H1 (cell line): ENCODE measurements around the gene ERGIC3. TPM values are rescaled to one million over a fixed set of nuclear protein-coding genes. Genes with fewer than 3 reads are reported as not detected.

Source experiments
- CTCF ChIA-PET: fragments of 300-600 bp; sonication (Branson Sonifier 250); formaldehyde crosslinking; loops from one replicate; lab custom pipeline; 2021; ENCODE audit not compliant: partially characterized antibody; lab: Charles Lee
- POLR2A ChIA-PET: fragments of 300-600 bp; sonication (Branson Sonifier 250); formaldehyde crosslinking; loops from one replicate; lab custom pipeline; 2021; ENCODE audit warnings: inconsistent platforms; ENCODE audit not compliant: partially characterized antibody; lab: Charles Lee
- DNase-seq, 2 experiments: peaks; one replicate each; pipeline versions ENCODE4 v3.0.0 to v3.0.0-alpha.2; 2010 to 2022; ENCODE audit warnings: low spot score in 2 of 2, low read depth in 1 of 2, mixed read lengths in 1 of 2
- FAIRE-seq: peaks from 2 replicates; lab custom pipeline; 2011; peaks lifted over from hg19 to GRCh38; lab: Jason Lieb, UNC
- H2AFZ ChIP-seq: 2 replicates; pipeline ENCODE4 v1.8.1; 2012; ENCODE audit warnings: low read length, inconsistent platforms
- H2AK5ac ChIP-seq: 2 replicates; pipeline ENCODE4 v1.6.1; 2013; ENCODE audit warnings: low read depth, low read length
- H2BK120ac ChIP-seq: replicated peaks from 2 replicates; pipeline ENCODE3; 2013; ENCODE audit warnings: low read depth, low read length, inconsistent platforms
- H2BK12ac ChIP-seq: 2 replicates; pipeline ENCODE4 v1.6.1; 2013; ENCODE audit warnings: low read depth, low read length
- H2BK15ac ChIP-seq: 2 replicates; pipeline ENCODE4 v1.6.1; 2013; ENCODE audit warnings: low read length
- H2BK20ac ChIP-seq: 2 replicates; pipeline ENCODE4 v1.6.1; 2013; ENCODE audit warnings: low read length
- H2BK5ac ChIP-seq: 2 replicates; pipeline ENCODE4 v1.6.1; 2013; ENCODE audit warnings: low read depth, low read length
- H3K14ac ChIP-seq: 2 replicates; pipeline ENCODE4 v1.6.1; 2013; ENCODE audit warnings: inconsistent platforms; ENCODE audit not compliant: insufficient read length
- H3K18ac ChIP-seq: 2 replicates; pipeline ENCODE4 v1.6.1; 2013; ENCODE audit warnings: low read length; ENCODE audit errors: extremely low read depth
- H3K23ac ChIP-seq: 2 replicates; pipeline ENCODE4 v1.6.1; 2013; ENCODE audit warnings: inconsistent platforms; ENCODE audit not compliant: insufficient read length
- H3K23me2 ChIP-seq: 2 replicates; pipeline ENCODE4 v1.6.1; 2013; ENCODE audit warnings: low read depth, low read length
- H3K27ac ChIP-seq: 2 replicates; pipeline ENCODE4 v1.6.1; 2011; ENCODE audit warnings: low read depth, low read length, inconsistent platforms
- H3K27me3 ChIP-seq, 4 experiments: replicated peaks in 1 of 4; 1 replicate in 1 of 4; 2 replicates in 3 of 4; pipeline versions ENCODE4 v1.6.1 to v1.8.1; 2011 to 2013; ENCODE audit warnings: low read length in 3 of 4, mild to moderate bottlenecking in 3 of 4, inconsistent platforms in 2 of 4, mixed read lengths in 2 of 4, moderate library complexity in 1 of 4; ENCODE audit not compliant: control insufficient read depth in 3 of 4, insufficient read depth in 3 of 4; ENCODE audit errors: extremely low read depth in 1 of 4
- H3K36me3 ChIP-seq, 4 experiments: 2 replicates each; pipeline versions ENCODE4 v1.6.1 to v1.8.1; 2011 to 2013; ENCODE audit warnings: mild to moderate bottlenecking in 4 of 4, low read length in 3 of 4, moderate library complexity in 2 of 4, control low read depth in 1 of 4, inconsistent platforms in 1 of 4; ENCODE audit not compliant: insufficient read depth in 4 of 4, control insufficient read depth in 2 of 4
- H3K4ac ChIP-seq: replicated peaks from 2 replicates; pipeline ENCODE3; 2013; ENCODE audit warnings: low read length, low read depth, mixed read lengths, inconsistent platforms; ENCODE audit not compliant: insufficient read length
- H3K4me1 ChIP-seq, 4 experiments: replicated peaks in 1 of 4; 1 replicate in 1 of 4; 2 replicates in 3 of 4; pipeline versions ENCODE4 v1.6.1 to v1.8.1; 2011 to 2013; ENCODE audit warnings: low read length in 3 of 4, inconsistent platforms in 2 of 4, mixed read lengths in 1 of 4; ENCODE audit not compliant: insufficient read depth in 4 of 4, control insufficient read depth in 3 of 4
- H3K4me2 ChIP-seq, 2 experiments: 2 replicates each; pipeline versions ENCODE4 v1.6.1 to v1.8.1; 2011 to 2013; ENCODE audit warnings: low read depth in 2 of 2, low read length in 2 of 2, control low read depth in 1 of 2, inconsistent platforms in 1 of 2, mild to moderate bottlenecking in 1 of 2; ENCODE audit not compliant: insufficient read depth in 1 of 2
- H3K4me3 ChIP-seq, 4 experiments: fragments of 200-600, 300-600 bp in 1 of 4; sonication (generic), shearing (Covaris generic), sonication (Bioruptor Twin) in 1 of 4; 2 replicates each; pipeline versions ENCODE4 v1.5.1 to v1.8.1; 2011 to 2016; ENCODE audit warnings: low read length in 4 of 4, low read depth in 3 of 4, control low read depth in 2 of 4, inconsistent platforms in 2 of 4, mild to moderate bottlenecking in 2 of 4, mixed read lengths in 1 of 4, moderate library complexity in 1 of 4; ENCODE audit not compliant: insufficient read depth in 2 of 4; ENCODE audit errors: extremely low read depth in 1 of 4
- H3K56ac ChIP-seq: replicated peaks from 2 replicates; pipeline ENCODE3; 2013; ENCODE audit warnings: low read depth, mild to moderate bottlenecking, mixed read lengths, low read length, inconsistent platforms; ENCODE audit not compliant: insufficient read length
- H3K79me1 ChIP-seq: 2 replicates; pipeline ENCODE4 v1.6.1; 2013; ENCODE audit warnings: low read depth, low read length, control low read depth
- H3K79me2 ChIP-seq, 2 experiments: 2 replicates each; pipeline versions ENCODE4 v1.6.1 to v1.8.1; 2012 to 2013; ENCODE audit warnings: low read length in 2 of 2, mild to moderate bottlenecking in 2 of 2, inconsistent platforms in 1 of 2; ENCODE audit not compliant: insufficient read depth in 2 of 2, control insufficient read depth in 1 of 2
- H3K9ac ChIP-seq, 4 experiments: replicated peaks in 1 of 4; 1 replicate in 1 of 4; 2 replicates in 3 of 4; pipeline versions ENCODE4 v1.6.1 to v1.8.1; 2011 to 2013; ENCODE audit warnings: low read depth in 3 of 4, low read length in 3 of 4, control low read depth in 2 of 4, mild to moderate bottlenecking in 2 of 4, moderate library complexity in 2 of 4, inconsistent platforms in 1 of 4; ENCODE audit errors: extremely low read depth in 1 of 4
- H3K9me3 ChIP-seq, 2 experiments: 2 replicates each; pipeline versions ENCODE4 v1.6.1 to v1.8.1; 2012 to 2013; ENCODE audit warnings: mild to moderate bottlenecking in 2 of 2, moderate library complexity in 2 of 2, control low read depth in 1 of 2, inconsistent platforms in 1 of 2, low read depth in 1 of 2, low read length in 1 of 2, mixed read lengths in 1 of 2; ENCODE audit not compliant: insufficient read depth in 2 of 2
- H4K20me1 ChIP-seq, 2 experiments: replicated peaks in 1 of 2; 2 replicates each; pipeline versions ENCODE3 to v1.8.1; 2011 to 2013; ENCODE audit warnings: inconsistent platforms in 2 of 2, low read length in 2 of 2, mild to moderate bottlenecking in 1 of 2; ENCODE audit not compliant: insufficient read depth in 2 of 2, control insufficient read depth in 1 of 2
- H4K5ac ChIP-seq: 2 replicates; pipeline ENCODE4 v1.6.1; 2013; ENCODE audit warnings: low read length, low read depth, mixed read lengths, inconsistent platforms; ENCODE audit not compliant: insufficient read length
- H4K8ac ChIP-seq: 2 replicates; pipeline ENCODE4 v1.8.0; 2013; ENCODE audit warnings: mild to moderate bottlenecking, moderate library complexity, low read length, inconsistent platforms; ENCODE audit not compliant: insufficient read depth; ENCODE audit errors: extremely low read depth
- H4K91ac ChIP-seq: replicated peaks from 2 replicates; pipeline ENCODE3; 2013; ENCODE audit warnings: low read length, mixed read lengths, inconsistent platforms; ENCODE audit not compliant: insufficient read length
- EGR1 ChIP-seq: IDR thresholded peaks from 2 replicates; pipeline ENCODE4 v1.6.1; 2011; ENCODE audit warnings: low read depth, low read length, borderline replicate concordance
- RAD21 ChIP-seq, 2 experiments: IDR thresholded peaks in 1 of 2; conservative IDR thresholded peaks in 1 of 2; 2 replicates each; pipeline ENCODE4 v1.6.1; 2011; ENCODE audit warnings: low read depth in 2 of 2, low read length in 2 of 2, improper control_type of control experiment in 1 of 2, inconsistent platforms in 1 of 2, mild to moderate bottlenecking in 1 of 2, moderate library complexity in 1 of 2
- TAF7 ChIP-seq: optimal IDR thresholded peaks from 2 replicates; pipeline ENCODE3; 2011; ENCODE audit warnings: low read depth, mild to moderate bottlenecking, inconsistent platforms, low read length, moderate library complexity, borderline replicate concordance
- YY1 ChIP-seq: IDR thresholded peaks from 2 replicates; pipeline ENCODE4 v1.6.1; 2011; ENCODE audit warnings: low read depth, mild to moderate bottlenecking, low read length
- WGBS, 2 experiments: shearing (Covaris generic) in 1 of 2; methylation state at CpG; one replicate each; pipeline versions ENCODE4 v1.1.6 to v1.1.7; 2013 to 2015; ENCODE audit warnings: low lambda C conversion rate in 2 of 2, mixed read lengths in 2 of 2, inconsistent platforms in 1 of 2, low coverage in 1 of 2, missing lambda C conversion rate in 1 of 2; ENCODE audit not compliant: insufficient replicate concordance in 2 of 2, insufficient coverage in 1 of 2, insufficient read length in 1 of 2; ENCODE audit errors: extremely low coverage in 1 of 2, missing lambda C conversion rate in 1 of 2; 5-methylcytosine and 5-hydroxymethylcytosine counted together
- polyA plus RNA-seq, 7 experiments: library from polyadenylated mRNA; depleted of rRNA in 3 of 7; stranded (reverse) in 5 of 7; unstranded in 2 of 7; fragments of >200 nt in 5 of 7; fragments of 200-250 nt in 2 of 7; gene quantifications; 1 replicate in 5 of 7; 2 replicates in 1 of 7; 4 replicates in 1 of 7; pipeline versions ENCODE4 v1.2.1 to v1.2.3, GENCODE V29; 2011 to 2013; ENCODE audit warnings: missing spikeins in 2 of 7, mixed read lengths in 2 of 7
- total RNA-seq: library from RNA; stranded (reverse); fragmentation: NEBNext Ultra II Directional; extraction: Animal tissue kit (Norgen Biotek cat#: 25700); gene quantifications from 2 replicates; pipeline ENCODE4 v1.2.1, GENCODE V29; 2021
- TF ChIP-seq, protein P1 (sequence below): IDR thresholded peaks from 2 replicates; pipeline ENCODE4 v1.6.1; 2011; ENCODE audit warnings: low read length, improper control_type of control experiment
- TF ChIP-seq, protein P2 (sequence below), 3 experiments: IDR thresholded peaks; 1 replicate in 2 of 3; 2 replicates in 1 of 3; pipeline versions ENCODE4 v1.5.1 to v1.6.1; 2011; ENCODE audit warnings: low read length in 3 of 3, mild to moderate bottlenecking in 3 of 3, inconsistent platforms in 2 of 3, low read depth in 1 of 3, moderate library complexity in 1 of 3; ENCODE audit not compliant: insufficient read depth in 1 of 3; ENCODE audit errors: control extremely low read depth in 1 of 3

The ERGIC3 gene
- total and polyA plus RNA-seq, 2 of the 8 experiments (the other 6 are each of a cell fraction or from before 2014, with no cell fraction given), result 178 to 341 TPM

DNA sequence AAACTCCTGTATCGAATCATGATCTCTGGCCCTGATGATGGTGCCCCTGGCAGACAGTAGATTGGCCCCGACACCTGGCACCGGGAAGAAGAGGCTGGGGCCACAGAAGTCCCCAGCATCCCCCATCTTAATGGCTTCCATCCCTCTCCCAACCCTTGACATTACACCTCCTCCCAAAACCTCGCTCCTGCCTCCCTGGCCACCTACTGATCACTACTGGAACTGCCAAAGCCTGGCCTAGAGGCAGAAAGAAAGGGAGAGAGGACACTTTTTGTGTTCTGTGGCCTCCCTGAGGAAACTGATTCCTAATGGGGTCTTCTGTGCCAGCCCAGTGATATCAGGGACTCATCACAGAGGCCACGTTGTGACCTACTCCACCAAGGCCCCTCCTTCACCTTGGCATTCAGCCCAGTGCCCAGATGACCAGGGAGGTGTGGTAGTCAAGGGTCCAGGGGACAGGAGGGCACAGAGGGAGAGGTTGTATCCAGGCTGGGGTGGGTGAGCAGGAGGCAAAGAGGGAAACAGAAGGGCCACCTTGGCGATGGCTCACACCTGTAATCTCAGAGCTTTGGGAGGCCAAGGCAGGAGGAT lies 18.5 kb upstream of the ERGIC3 start:
- H2BK15ac ChIP-seq, result no peak overlapping the region
- no peak overlapping the region for H4K8ac ChIP-seq
- H4K20me1 ChIP-seq, result no peaks in the 10 kb centered on the region
- no peaks in the 10 kb centered on the region for H3K79me1 ChIP-seq
- H3K23me2 ChIP-seq, result no peaks in the 10 kb centered on the region
- 0 out of 2 replicates have a peak overlapping the region, but pooled peaks have one; percentile 30 for H2BK12ac ChIP-seq
- H3K4me1 ChIP-seq, result no peaks in the 10 kb centered on the region
- H3K23ac ChIP-seq, result no peak overlapping the region
- no peak overlapping the region for H3K56ac ChIP-seq
- no peak overlapping the region for H3K9ac ChIP-seq
- no peak overlapping the region for H2AK5ac ChIP-seq
- no peaks in the 10 kb centered on the region for H3K27me3 ChIP-seq
- H3K18ac ChIP-seq, result no peak overlapping the region
- H2AFZ ChIP-seq, result no peak overlapping the region
- H3K4me2 ChIP-seq, result no peak overlapping the region
- no peak overlapping the region for H4K5ac ChIP-seq
- H3K14ac ChIP-seq, result no peak overlapping the region
- no peak overlapping the region for H3K4ac ChIP-seq
- no peak overlapping the region for H3K27ac ChIP-seq
- no peak overlapping the region for H2BK5ac ChIP-seq
- FAIRE-seq, result peak; percentile 62
- ChIA-PET CTCF (interaction anchor here (1.0 kb wide), 1 partner anchor 10 kb away, joined by 4 read pairs; no protein-coding TSS in a partner anchor), POLR2A (interaction anchor here (0.7 kb wide), 1 partner anchor 243 kb away, joined by 4 read pairs; no protein-coding TSS in a partner anchor)
- H3K36me3 ChIP-seq, result no peaks in the 10 kb centered on the region
- H3K79me2 ChIP-seq, result no peaks in the 10 kb centered on the region
- peak in 1 of 2 experiments; percentile 84 for DNase-seq
- WGBS, 2 experiments, result 56% methylated on average over 6 of the region's 6 CpGs; no CpG with 5 or more reads in 1 of the 2 experiments
- H2BK20ac ChIP-seq, result no peak overlapping the region
- H3K9me3 ChIP-seq, result peaks cover 4 to 6% of the 10 kb centered on the region in 2 experiments; a peak in 2 of 4 replicates
- H3K4me3 ChIP-seq, result no peak overlapping the region
- H2BK120ac ChIP-seq, result no peak overlapping the region
- H4K91ac ChIP-seq, result no peak overlapping the region
- TF ChIP-seq RAD21 (IDR thresholded peaks at IDR 0.05 in 1 of 2, conservative IDR thresholded peaks at IDR 0.05 in 1 of 2; ENCODE audit: low read depth in 2 of 2, low read length in 2 of 2) (peak; percentile 41 to 59; a peak in 3 of 4 replicates), TAF7 (no peak), YY1 (peak; percentile 77), EGR1 (no peak)
- TF ChIP-seq, protein P1, sequence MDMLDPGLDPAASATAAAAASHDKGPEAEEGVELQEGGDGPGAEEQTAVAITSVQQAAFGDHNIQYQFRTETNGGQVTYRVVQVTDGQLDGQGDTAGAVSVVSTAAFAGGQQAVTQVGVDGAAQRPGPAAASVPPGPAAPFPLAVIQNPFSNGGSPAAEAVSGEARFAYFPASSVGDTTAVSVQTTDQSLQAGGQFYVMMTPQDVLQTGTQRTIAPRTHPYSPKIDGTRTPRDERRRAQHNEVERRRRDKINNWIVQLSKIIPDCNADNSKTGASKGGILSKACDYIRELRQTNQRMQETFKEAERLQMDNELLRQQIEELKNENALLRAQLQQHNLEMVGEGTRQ, result no peak
- TF ChIP-seq, protein P2, sequence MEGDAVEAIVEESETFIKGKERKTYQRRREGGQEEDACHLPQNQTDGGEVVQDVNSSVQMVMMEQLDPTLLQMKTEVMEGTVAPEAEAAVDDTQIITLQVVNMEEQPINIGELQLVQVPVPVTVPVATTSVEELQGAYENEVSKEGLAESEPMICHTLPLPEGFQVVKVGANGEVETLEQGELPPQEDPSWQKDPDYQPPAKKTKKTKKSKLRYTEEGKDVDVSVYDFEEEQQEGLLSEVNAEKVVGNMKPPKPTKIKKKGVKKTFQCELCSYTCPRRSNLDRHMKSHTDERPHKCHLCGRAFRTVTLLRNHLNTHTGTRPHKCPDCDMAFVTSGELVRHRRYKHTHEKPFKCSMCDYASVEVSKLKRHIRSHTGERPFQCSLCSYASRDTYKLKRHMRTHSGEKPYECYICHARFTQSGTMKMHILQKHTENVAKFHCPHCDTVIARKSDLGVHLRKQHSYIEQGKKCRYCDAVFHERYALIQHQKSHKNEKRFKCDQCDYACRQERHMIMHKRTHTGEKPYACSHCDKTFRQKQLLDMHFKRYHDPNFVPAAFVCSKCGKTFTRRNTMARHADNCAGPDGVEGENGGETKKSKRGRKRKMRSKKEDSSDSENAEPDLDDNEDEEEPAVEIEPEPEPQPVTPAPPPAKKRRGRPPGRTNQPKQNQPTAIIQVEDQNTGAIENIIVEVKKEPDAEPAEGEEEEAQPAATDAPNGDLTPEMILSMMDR (IDR thresholded peaks at IDR 0.05; ENCODE audit: control extremely low read depth in 1 of 3, insufficient read depth in 1 of 3, low read depth in 1 of 3, low read length in 3 of 3), result peak; percentile 62 to 76 (median 73)
